GM12878 (cell line): Measurements from ENCODE around the gene LYRM4. TPM values are rescaled to one million over a fixed set of nuclear protein-coding genes. Genes with fewer than 3 reads are reported as not detected.

Experiments used
- ATAC-seq: fragments of 200-7000 bp; cut with Tn5 transposase; 3 replicates; pipeline ENCODE4 v1.9.1; 2020; ENCODE audit warnings: mild to moderate bottlenecking, moderate library complexity
- BruUV-seq: library from RNA; stranded (reverse); fragments of 400-500 nt; replicated peaks from 2 replicates; lab custom pipeline; 2021; lab: Mats Ljungman, UMichigan
- CTCF ChIA-PET: fragments of 300-600 bp; sonication (Branson Sonifier 250); formaldehyde crosslinking; extraction: SDS; loops from one replicate; lab custom pipeline; 2021; ENCODE audit warnings: inconsistent platforms; lab: Yijun Ruan, JAX
- POLR2A ChIA-PET: fragments of 350-600 bp; formaldehyde crosslinking; extraction: SDS; loops from one replicate; lab custom pipeline; 2021; ENCODE audit warnings: inconsistent platforms; lab: Charles Lee
- RAD21 ChIA-PET: fragments of 300-600 bp; sonication (Branson Sonifier 250); formaldehyde crosslinking; loops from one replicate; lab custom pipeline; 2023; ENCODE audit warnings: antibody characterized with exemption; ENCODE audit not compliant: unreplicated experiment; lab: Charles Lee
- SMC1A ChIA-PET: fragments of 300-600 bp; sonication (Branson Sonifier 250); formaldehyde crosslinking; loops from one replicate; lab custom pipeline; 2023; ENCODE audit not compliant: unreplicated experiment, uncharacterized antibody; lab: Charles Lee
- DNase-seq: peaks from one replicate; pipeline ENCODE4 v3.0.0-alpha.2; 2011; ENCODE audit warnings: low read depth, low spot score
- FAIRE-seq: peaks from 3 replicates; lab custom pipeline; 2011; peaks lifted over from hg19 to GRCh38; lab: Jason Lieb, UNC
- H2AFZ ChIP-seq: 2 replicates; pipeline ENCODE4 v1.6.0; 2011; ENCODE audit warnings: low read depth, low read length, control low read depth; ENCODE audit not compliant: control insufficient read depth
- H3K27ac ChIP-seq: 2 replicates; pipeline ENCODE4 v1.5.1; 2011; ENCODE audit warnings: control low read depth; ENCODE audit not compliant: control insufficient read depth, insufficient read depth
- H3K27me3 ChIP-seq, 2 experiments: replicated peaks in 1 of 2; 2 replicates each; pipeline versions ENCODE4 v1.6.0 to v1.6.1; 2011; ENCODE audit warnings: low read length in 1 of 2; ENCODE audit not compliant: control insufficient read depth in 2 of 2, insufficient read depth in 2 of 2
- H3K36me3 ChIP-seq, 2 experiments: 2 replicates each; pipeline ENCODE4 v1.5.1; 2011; ENCODE audit warnings: low read length in 1 of 2; ENCODE audit not compliant: control insufficient read depth in 2 of 2, insufficient read depth in 2 of 2
- H3K4me1 ChIP-seq: 2 replicates; pipeline ENCODE4 v1.6.1; 2011; ENCODE audit warnings: mild to moderate bottlenecking, low read length, moderate library complexity, mixed read lengths; ENCODE audit not compliant: control insufficient read depth, insufficient read depth
- H3K4me2 ChIP-seq: 2 replicates; pipeline ENCODE4 v1.6.0; 2011; ENCODE audit warnings: control low read depth; ENCODE audit not compliant: control insufficient read depth, insufficient read depth
- H3K4me3 ChIP-seq: fragments of 200-600 bp; sonication (generic); 2 replicates; pipeline ENCODE4 v1.5.1; 2016
- H3K79me2 ChIP-seq: 2 replicates; pipeline ENCODE4 v1.6.0; 2011; ENCODE audit warnings: low read length; ENCODE audit not compliant: control insufficient read depth, insufficient read depth
- H3K9ac ChIP-seq: 2 replicates; pipeline ENCODE4 v1.8.0; 2011; ENCODE audit warnings: low read length, control low read depth, mixed read lengths; ENCODE audit not compliant: control insufficient read depth, insufficient read depth
- H3K9me3 ChIP-seq: replicated peaks from 3 replicates; pipeline ENCODE4 v1.5.1; 2011; ENCODE audit warnings: mild to moderate bottlenecking, low read length; ENCODE audit not compliant: control insufficient read depth, insufficient read depth
- H4K20me1 ChIP-seq: 2 replicates; pipeline ENCODE4 v1.6.0; 2011; ENCODE audit not compliant: control insufficient read depth, insufficient read depth
- BCL11A ChIP-seq: IDR thresholded peaks from 2 replicates; pipeline ENCODE4 v1.6.1; 2011; ENCODE audit warnings: low read depth, low read length
- CBX5 ChIP-seq: sonication (generic); IDR thresholded peaks from 2 replicates; pipeline ENCODE4 v1.6.1; 2016; ENCODE audit warnings: low read depth, moderate library complexity, mild to moderate bottlenecking, inconsistent platforms
- CEBPZ ChIP-seq: fragments of 150-350 bp; IDR thresholded peaks from 2 replicates; pipeline ENCODE4 v1.6.1; 2016; ENCODE audit warnings: low read depth, low read length
- CHD4 ChIP-seq: fragments of 200-600 bp; sonication (generic); IDR thresholded peaks from 2 replicates; pipeline ENCODE4 v1.6.1; 2016; ENCODE audit warnings: mild to moderate bottlenecking
- CTCF ChIP-seq, 3 experiments: IDR thresholded peaks in 2 of 3; conservative IDR thresholded peaks in 1 of 3; 2 replicates each; pipeline ENCODE4 v1.5.1; 2011; ENCODE audit warnings: low read depth in 3 of 3, low read length in 3 of 3, mild to moderate bottlenecking in 3 of 3, control low read depth in 2 of 3, moderate library complexity in 2 of 3, inconsistent platforms in 1 of 3, mixed read lengths in 1 of 3; ENCODE audit not compliant: control insufficient read depth in 2 of 3, insufficient read depth in 1 of 3; ENCODE audit errors: extremely low read depth in 1 of 3
- DPF2 ChIP-seq: fragments of 450-650 bp; IDR thresholded peaks from 2 replicates; pipeline ENCODE4 v1.6.1; 2017; ENCODE audit warnings: mild to moderate bottlenecking
- EED ChIP-seq: sonication (generic); IDR thresholded peaks from 2 replicates; pipeline ENCODE4 v1.6.1; 2016; ENCODE audit warnings: antibody characterized with exemption, low read depth
- GABPA ChIP-seq: IDR thresholded peaks from 2 replicates; pipeline ENCODE4 v1.6.1; 2014; ENCODE audit warnings: antibody characterized with exemption, low read depth, mild to moderate bottlenecking, inconsistent platforms
- HCFC1 ChIP-seq: fragments of 150-350 bp; IDR thresholded peaks from 2 replicates; pipeline ENCODE4 v1.6.1; 2014; ENCODE audit warnings: low read length
- HDGF ChIP-seq: fragments of 450-650 bp; IDR thresholded peaks from 2 replicates; pipeline ENCODE4 v1.6.1; 2016; ENCODE audit warnings: antibody characterized with exemption
- MYB ChIP-seq: fragments of 150-350 bp; IDR thresholded peaks from 2 replicates; pipeline ENCODE4 v1.6.1; 2014; ENCODE audit warnings: mild to moderate bottlenecking, low read depth, low read length, borderline replicate concordance
- NR2C1 ChIP-seq: fragments of 450-650 bp; IDR thresholded peaks from 2 replicates; pipeline ENCODE4 v1.6.1; 2017; ENCODE audit warnings: antibody characterized with exemption, mild to moderate bottlenecking, moderate library complexity
- PRDM15 ChIP-seq: fragments of 450-650 bp; formaldehyde crosslinking; IDR thresholded peaks from 2 replicates; pipeline ENCODE4 v1.4.0; 2020; ENCODE audit warnings: mild to moderate bottlenecking, moderate library complexity
- SIN3A ChIP-seq: IDR thresholded peaks from 2 replicates; pipeline ENCODE4 v1.6.1; 2012; ENCODE audit warnings: low read depth, low read length, improper control_type of control experiment
- TBL1XR1 ChIP-seq: IDR thresholded peaks from 2 replicates; pipeline ENCODE4 v1.6.1; 2012; ENCODE audit warnings: low read depth, low read length, improper control_type of control experiment
- TCF12 ChIP-seq: IDR thresholded peaks from 2 replicates; pipeline ENCODE4 v1.6.1; 2011; ENCODE audit warnings: low read depth, mild to moderate bottlenecking, low read length
- WGBS: methylation state at CpG from one replicate; pipeline ENCODE4 v1.1.6; 2016; ENCODE audit warnings: low lambda C conversion rate; ENCODE audit not compliant: insufficient replicate concordance, insufficient coverage; ENCODE audit errors: missing lambda C conversion rate; 5-methylcytosine and 5-hydroxymethylcytosine counted together
- in situ Hi-C: fragments of 300-500 bp; cut with MboI; formaldehyde crosslinking; loops from 9 replicates; pipeline ENCODE4 v1.14.3; 2018; ENCODE audit warnings: mixed read lengths
- intact Hi-C: fragments of 100-400 bp; cut with micrococcal nuclease; formaldehyde crosslinking; loops from one replicate; pipeline ENCODE4 v1.14.2; 2022; ENCODE audit not compliant: unreplicated experiment
- polyA plus RNA-seq, 11 experiments: library from polyadenylated mRNA; depleted of rRNA in 4 of 11; unstranded in 6 of 11; stranded (reverse) in 5 of 11; fragments of >200 nt; fragmentation: Nextera tagmentation in 4 of 11; fragmentation: Illumina TruSeq in 1 of 11; extraction: Ambion mirVana in 4 of 11; extraction: Trizol in 1 of 11; gene quantifications; 1 replicate in 1 of 11; 2 replicates in 10 of 11; pipeline versions ENCODE4 v1.2.1 to v1.2.3, GENCODE V29; 2011 to 2016; ENCODE audit warnings: inconsistent platforms in 2 of 11, missing spikeins in 2 of 11, low read depth in 1 of 11
- total RNA-seq, 4 experiments: library from RNA; depleted of rRNA in 3 of 4; stranded (reverse); fragments of >200 nt in 3 of 4; fragmentation: Illumina TruSeq in 1 of 4; extraction: Trizol in 1 of 4; gene quantifications; 2 replicates each; pipeline versions ENCODE4 v1.2.1 to v1.2.3, GENCODE V29; 2013 to 2021

LYRM4 gene
- total and polyA plus RNA-seq, 10 of the 15 experiments (the other 5 are each of a cell fraction or from before 2014, with no cell fraction given) = 32.7 to 66.8 (median 44.0) TPM

GRCh38 chr6:5285081-5285480 is 24.3 kb upstream of the LYRM4 start:
- in situ Hi-C loops (no loop called here), intact Hi-C loops (no loop called here)
- Histone ChIP-seq H3K36me3 (no peaks in the 10 kb centered on the region), H2AFZ (no peak overlapping the region), H3K4me1 (peaks cover 22% of the 10 kb centered on the region), H3K4me2 (no peak overlapping the region), H4K20me1 (no peaks in the 10 kb centered on the region), H3K9ac (no peak overlapping the region), H3K4me3 (no peak overlapping the region), H3K27ac (no peak overlapping the region), H3K9me3 (no peaks in the 10 kb centered on the region), H3K79me2 (peaks cover 4% of the 10 kb centered on the region), H3K27me3 (no peaks in the 10 kb centered on the region)
- ChIA-PET POLR2A (no interaction called here), CTCF (no interaction called here), SMC1A (interaction anchor here (2.8 kb wide), 1 partner anchor 18 kb away, joined by 11 read pairs; no protein-coding TSS in a partner anchor), RAD21 (interaction anchor here (0.7 to 2.0 kb wide), 2 partner anchors 17 to 21 kb away, joined by 3 to 6 read pairs; no protein-coding TSS in a partner anchor)
- DNase-seq (no peak), ATAC-seq (no peak), FAIRE-seq (no peak)
- WGBS = 95% methylated on average over 6 of the region's 6 CpGs
- no TSS peak for BruUV-seq
- TF ChIP-seq MYB (no peak), CHD4 (no peak), HCFC1 (no peak), CBX5 (no peak), CTCF (IDR thresholded peaks at IDR 0.05 in 2 of 3, conservative IDR thresholded peaks at IDR 0.05 in 1 of 3; ENCODE audit: control insufficient read depth in 2 of 3, extremely low read depth in 1 of 3, insufficient read depth in 1 of 3, low read depth in 3 of 3, low read length in 3 of 3) (no peak), SIN3A (no peak), GABPA (no peak), EED (no peak), DPF2 (no peak), PRDM15 (CRISPR knock-in tag) (no peak), CEBPZ (no peak), NR2C1 (no peak), TBL1XR1 (no peak), HDGF (no peak), TCF12 (no peak), BCL11A (no peak)
